Measurements from ENCODE around the gene FGR. TPM values are rescaled to one million over a fixed set of nuclear protein-coding genes. Genes with fewer than 3 reads are reported as not detected.
"Not testable (repeated sequence)": the region's sequence is repeated elsewhere in the genome, so short reads cannot be mapped to it uniquely, and the experiment has no call there.

FGR gene
- under 1 TPM; 0.30 to 0.35 TPM for total RNA-seq

DNA sequence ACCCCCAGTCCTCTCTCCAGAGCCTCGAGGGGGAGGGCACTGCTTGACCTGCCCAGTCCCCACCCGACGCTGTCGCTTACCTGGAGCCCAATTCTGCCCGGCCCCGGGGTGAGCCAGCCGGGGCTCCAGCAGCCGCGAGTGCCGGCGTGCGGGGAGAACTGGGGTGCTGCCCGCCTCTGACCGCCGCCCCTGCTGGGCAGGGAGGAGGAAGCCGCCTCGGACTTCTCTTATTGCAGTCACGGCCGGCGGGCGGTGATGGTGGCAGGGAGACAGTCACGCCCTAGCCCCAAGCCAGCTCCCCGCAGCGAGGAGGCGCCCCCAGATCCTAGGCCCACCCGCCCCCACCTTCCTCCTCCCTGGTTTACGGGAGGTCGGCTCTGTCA lies at the start of gene FGR:
TSS of gene FGR (minus strand) at position 201 of the 383 bp plus-strand sequence. CDS start 11,269 bp downstream, outside the sequence.
- peak within 1 kb of the TSS; percentile 33 for H3K4me3 Mint-ChIP-seq
- no peaks in the 10 kb centered on the region for H3K27me3 Mint-ChIP-seq
- peaks cover 56% of the 10 kb centered on the region for H3K4me1 Mint-ChIP-seq
- H3K36me3 Mint-ChIP-seq, result no peaks in the 10 kb centered on the region
- no peak for DNase-seq
- H3K27ac Mint-ChIP-seq, result peak within 1 kb of the TSS; percentile 25
- no peaks in the 10 kb centered on the region for H3K9me3 Mint-ChIP-seq

DNA sequence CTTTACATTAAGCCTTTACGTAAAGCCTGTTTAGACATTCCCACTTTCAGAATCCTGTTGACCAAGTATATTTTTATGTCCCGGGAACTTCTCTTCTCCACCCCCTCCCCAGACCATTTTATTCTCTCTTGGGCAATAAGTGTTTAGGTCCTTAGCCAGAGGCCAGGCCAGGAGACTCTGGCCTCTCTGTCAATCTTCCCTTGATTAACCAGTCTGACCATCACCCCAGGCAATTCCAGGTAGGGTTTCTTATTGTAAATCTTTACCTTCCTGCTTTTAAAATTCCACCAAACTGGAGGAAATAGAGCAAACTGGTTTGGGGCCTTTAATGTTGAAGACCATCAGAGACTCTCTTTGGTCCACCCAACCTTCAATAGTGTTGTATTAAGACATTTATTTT lies 49.2 kb upstream of the FGR start:
- no peak for DNase-seq
- Mint-ChIP-seq H3K27me3 (no peaks in the 10 kb centered on the region), H3K4me3 (no peak overlapping the region), H3K9me3 (peaks cover 15% of the 10 kb centered on the region), H3K36me3 (peaks cover 3% of the 10 kb centered on the region), H3K4me1 (no peaks in the 10 kb centered on the region), H3K27ac (no peak overlapping the region)

DNA sequence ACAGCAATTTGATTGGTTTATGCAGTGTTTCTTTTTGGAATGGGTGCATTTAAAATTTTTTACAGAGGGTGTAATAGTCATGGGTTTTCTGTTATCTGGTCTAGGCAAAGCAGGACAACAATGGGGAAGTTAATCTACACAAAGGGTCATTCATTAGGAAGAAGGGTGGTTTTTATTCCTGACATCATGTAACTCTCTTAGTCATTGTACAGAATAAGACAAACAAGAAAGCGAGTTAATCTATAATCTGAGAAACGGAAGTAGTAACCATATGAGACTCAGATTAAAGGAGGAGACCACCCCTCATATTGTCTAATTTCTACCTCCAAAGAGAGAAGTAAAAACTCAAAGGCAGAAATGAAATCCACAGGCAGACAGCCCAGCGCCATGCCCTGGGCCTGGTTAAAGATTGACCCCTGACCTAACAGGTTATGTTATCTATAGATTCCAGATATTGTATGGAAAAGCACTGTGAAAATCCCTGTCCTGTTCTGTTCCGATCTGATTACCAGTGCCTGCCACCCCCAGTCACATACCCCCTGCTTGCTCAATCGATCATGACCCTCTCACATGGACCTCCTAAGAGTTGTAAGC lies 47.5 kb upstream of the FGR start:
- DNase-seq, result no peak
- H3K4me3 Mint-ChIP-seq, result no peak overlapping the region
- no peaks in the 10 kb centered on the region for H3K27me3 Mint-ChIP-seq
- H3K4me1 Mint-ChIP-seq, result no peaks in the 10 kb centered on the region
- no peak overlapping the region for H3K27ac Mint-ChIP-seq
- H3K36me3 Mint-ChIP-seq, result peaks cover 3% of the 10 kb centered on the region
- peaks cover 15% of the 10 kb centered on the region for H3K9me3 Mint-ChIP-seq

DNA sequence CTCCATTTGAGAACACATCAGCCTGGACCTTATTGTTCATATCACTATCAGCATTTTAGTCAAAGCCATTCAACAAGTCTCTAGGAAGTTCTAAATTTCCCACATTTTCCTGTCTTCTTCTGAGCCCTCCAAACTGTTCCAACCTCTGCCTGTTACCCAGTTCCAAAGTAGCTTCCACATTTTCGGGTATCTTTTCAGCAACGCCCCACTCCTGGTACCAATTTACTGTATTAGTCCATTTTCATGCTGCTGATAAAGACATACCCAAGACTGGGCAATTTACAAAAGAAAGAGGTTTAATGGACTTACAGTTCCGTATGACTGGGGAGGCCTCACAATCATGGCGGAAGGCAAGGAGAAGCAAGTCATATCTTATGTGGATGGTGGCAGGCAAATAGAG lies 46.6 kb upstream of the FGR start:
- not testable (repeated sequence) for H3K27ac Mint-ChIP-seq, H3K4me1 Mint-ChIP-seq, H3K27me3 Mint-ChIP-seq, DNase-seq, H3K4me3 Mint-ChIP-seq, H3K36me3 Mint-ChIP-seq
- H3K9me3 Mint-ChIP-seq, result peaks cover 15% of the 10 kb centered on the region

DNA sequence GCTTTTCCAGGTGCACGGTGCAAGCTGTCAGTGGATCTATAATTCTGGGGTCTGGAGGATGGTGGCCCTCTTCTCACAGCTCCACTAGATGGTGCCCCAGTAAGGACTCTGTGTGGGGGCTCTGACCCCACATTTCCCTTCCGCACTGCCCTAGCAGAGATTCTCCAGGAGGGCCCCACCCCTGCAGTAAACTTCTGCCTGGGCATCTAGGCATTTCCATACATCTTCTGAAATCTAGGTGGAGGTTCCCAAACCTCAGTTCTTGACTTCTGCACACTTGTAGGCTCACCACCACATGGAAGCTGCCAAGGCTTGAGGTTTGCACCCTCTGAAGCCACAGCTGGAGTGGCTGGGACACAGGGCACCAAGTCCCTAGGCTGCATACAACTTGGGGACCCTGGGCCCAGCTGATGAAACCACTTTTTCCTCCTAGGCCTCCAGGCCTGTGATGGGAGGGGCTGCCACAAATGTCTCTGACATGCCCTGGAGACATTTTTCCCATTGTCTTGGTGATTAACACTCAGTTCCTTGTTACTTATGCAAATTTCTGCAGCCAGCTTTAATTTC lies 45.3 kb upstream of the FGR start:
- not testable (repeated sequence) for H3K4me3 Mint-ChIP-seq, H3K4me1 Mint-ChIP-seq, H3K27me3 Mint-ChIP-seq, H3K36me3 Mint-ChIP-seq, H3K27ac Mint-ChIP-seq, DNase-seq
- peaks cover 15% of the 10 kb centered on the region for H3K9me3 Mint-ChIP-seq

DNA sequence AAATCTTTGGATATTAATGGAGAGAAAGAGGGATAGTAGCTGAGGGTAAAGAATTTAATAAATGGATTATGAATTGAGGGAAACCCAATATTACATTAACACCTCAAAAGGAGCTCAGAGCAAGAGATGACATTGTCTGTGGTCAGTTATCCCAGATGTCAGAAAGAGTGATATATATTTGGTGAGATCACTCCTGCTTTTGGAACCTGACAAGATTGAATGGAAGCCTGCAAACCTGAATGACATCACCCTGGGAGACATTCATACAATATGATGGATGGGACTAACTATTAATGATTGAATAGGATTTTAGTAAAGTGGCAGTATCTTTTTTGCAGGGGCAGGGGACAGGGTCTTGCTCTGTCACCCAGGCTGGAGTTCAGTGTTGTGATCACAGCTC lies 43.8 kb upstream of the FGR start:
- DNase-seq, result no peak
- Mint-ChIP-seq H3K27ac (no peak overlapping the region), H3K4me1 (no peaks in the 10 kb centered on the region), H3K27me3 (no peaks in the 10 kb centered on the region), H3K4me3 (no peak overlapping the region), H3K36me3 (peaks cover 3% of the 10 kb centered on the region), H3K9me3 (peaks cover 15% of the 10 kb centered on the region)

DNA sequence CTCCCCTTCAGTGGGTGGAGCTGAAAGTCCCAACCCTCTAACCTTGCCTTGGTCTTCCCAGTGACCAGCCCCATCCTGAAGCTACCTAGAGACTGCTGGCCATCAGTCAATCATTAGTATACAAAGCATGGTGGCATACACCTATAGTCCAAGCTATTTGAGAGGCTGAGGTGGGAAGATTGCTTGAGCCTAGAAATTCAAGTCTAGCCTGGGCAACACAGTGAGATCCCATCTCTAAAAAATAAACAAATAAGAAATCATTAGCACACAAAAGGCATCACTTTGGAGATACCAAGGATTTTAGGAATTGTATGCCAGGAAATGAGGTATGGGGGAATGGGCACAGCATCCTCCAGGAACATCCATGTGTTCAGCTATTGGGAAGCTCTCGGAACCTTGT lies 41.4 kb upstream of the FGR start:
- no peaks in the 10 kb centered on the region for H3K27me3 Mint-ChIP-seq
- H3K27ac Mint-ChIP-seq, result no peak overlapping the region
- DNase-seq, result no peak
- H3K36me3 Mint-ChIP-seq, result peaks cover 3% of the 10 kb centered on the region
- H3K4me1 Mint-ChIP-seq, result peaks cover 11% of the 10 kb centered on the region
- H3K4me3 Mint-ChIP-seq, result no peak overlapping the region
- peaks cover 9% of the 10 kb centered on the region for H3K9me3 Mint-ChIP-seq

DNA sequence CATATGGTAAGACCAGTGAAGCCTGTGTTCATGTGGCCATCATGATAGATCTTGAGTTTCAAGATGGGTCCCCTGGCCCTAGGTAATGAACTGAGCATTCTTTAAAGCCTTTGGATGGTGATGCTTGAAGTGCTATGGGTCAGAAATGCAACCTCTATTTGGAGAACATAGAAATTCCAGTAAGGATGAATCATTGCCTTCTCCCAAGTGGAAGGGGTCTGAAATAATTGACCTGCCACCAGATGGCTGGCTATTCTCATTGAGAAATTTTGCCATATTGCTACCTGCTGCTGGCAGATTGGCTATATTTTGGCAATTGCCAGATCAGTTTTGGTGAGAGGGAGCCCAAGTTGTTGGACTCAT lies 37.7 kb upstream of the FGR start:
- peaks cover 33% of the 10 kb centered on the region for H3K4me1 Mint-ChIP-seq
- no peak for DNase-seq
- peak overlapping the region; percentile 92 for H3K4me3 Mint-ChIP-seq
- no peaks in the 10 kb centered on the region for H3K27me3 Mint-ChIP-seq
- peaks cover 4% of the 10 kb centered on the region for H3K36me3 Mint-ChIP-seq
- no peaks in the 10 kb centered on the region for H3K9me3 Mint-ChIP-seq
- peak overlapping the region; percentile 92 for H3K27ac Mint-ChIP-seq

DNA sequence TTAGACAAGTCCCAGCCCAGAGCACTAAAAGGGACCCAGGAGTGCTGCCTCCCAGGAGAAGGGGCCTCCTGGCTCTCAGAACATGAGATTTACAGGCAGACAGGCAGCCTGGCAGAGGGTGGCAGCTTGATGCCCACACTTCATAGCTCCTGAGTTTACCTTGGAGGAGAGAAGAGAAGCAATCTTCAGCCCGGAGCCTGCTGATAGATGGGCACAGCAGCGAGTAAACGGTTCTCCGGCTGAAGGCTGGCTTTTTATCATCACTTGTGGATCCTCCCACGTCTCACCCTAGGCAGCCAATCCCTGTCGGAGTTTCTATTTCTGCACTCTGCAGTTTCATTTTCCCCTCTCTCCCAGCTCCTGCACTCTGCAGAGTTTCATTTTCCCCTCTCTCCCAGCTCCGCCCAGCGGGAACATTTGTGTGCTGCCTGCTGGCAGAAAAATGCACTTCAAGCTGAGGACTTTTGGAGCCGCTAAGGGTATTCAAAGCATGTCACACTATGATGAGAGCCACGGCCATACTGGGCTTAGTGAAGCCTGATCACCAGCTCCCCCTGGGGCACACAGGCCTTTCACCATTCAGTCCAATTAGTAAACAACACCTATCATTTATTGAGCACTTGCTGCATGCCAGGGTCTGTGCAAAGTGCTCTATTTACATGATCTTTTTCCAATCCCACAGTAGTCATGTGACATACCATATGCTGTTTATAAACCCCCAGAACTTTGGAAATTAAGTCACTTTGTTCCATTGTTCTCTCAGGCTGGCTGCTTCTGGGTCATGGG lies 37.2 kb upstream of the FGR start, which contains the start of gene IFI6:
TSS of gene IFI6 (minus strand) at position 229 of the 786 bp plus-strand sequence. CDS start 2,878 bp downstream, outside the sequence.
- H3K27ac Mint-ChIP-seq, result peak within 1 kb of the TSS; percentile 92
- H3K36me3 Mint-ChIP-seq, result peaks cover 4% of the 10 kb centered on the region
- H3K4me3 Mint-ChIP-seq, result peak within 1 kb of the TSS; percentile 92
- DNase-seq, result peak; percentile 81
- no peaks in the 10 kb centered on the region for H3K27me3 Mint-ChIP-seq
- H3K4me1 Mint-ChIP-seq, result peaks cover 33% of the 10 kb centered on the region
- no peaks in the 10 kb centered on the region for H3K9me3 Mint-ChIP-seq

DNA sequence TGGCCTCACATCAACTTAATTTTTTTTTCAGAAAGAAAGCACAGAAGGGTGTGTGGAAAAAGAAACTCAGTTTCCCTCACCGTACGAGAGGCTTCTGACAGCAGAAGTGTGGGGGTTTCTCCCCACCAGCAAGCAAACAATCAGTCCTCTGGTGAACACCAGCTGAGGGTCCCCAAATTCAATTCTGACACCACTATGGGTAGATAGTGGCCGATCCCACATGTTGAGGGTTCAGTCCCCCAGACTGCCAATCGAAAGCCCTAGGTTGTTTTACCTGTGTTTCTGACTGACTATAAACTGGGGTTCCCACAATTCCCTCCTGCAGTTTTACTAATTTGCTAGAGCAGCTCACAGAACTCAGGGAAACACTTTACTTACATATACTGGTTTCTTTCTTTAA lies 34.9 kb upstream of the FGR start:
- Mint-ChIP-seq H3K9me3 (no peaks in the 10 kb centered on the region), H3K36me3 (peaks cover 8% of the 10 kb centered on the region), H3K4me1 (peaks cover 37% of the 10 kb centered on the region), H3K27me3 (no peaks in the 10 kb centered on the region), H3K4me3 (peak overlapping the region; percentile 92), H3K27ac (no peak overlapping the region)
- no peak for DNase-seq

DNA sequence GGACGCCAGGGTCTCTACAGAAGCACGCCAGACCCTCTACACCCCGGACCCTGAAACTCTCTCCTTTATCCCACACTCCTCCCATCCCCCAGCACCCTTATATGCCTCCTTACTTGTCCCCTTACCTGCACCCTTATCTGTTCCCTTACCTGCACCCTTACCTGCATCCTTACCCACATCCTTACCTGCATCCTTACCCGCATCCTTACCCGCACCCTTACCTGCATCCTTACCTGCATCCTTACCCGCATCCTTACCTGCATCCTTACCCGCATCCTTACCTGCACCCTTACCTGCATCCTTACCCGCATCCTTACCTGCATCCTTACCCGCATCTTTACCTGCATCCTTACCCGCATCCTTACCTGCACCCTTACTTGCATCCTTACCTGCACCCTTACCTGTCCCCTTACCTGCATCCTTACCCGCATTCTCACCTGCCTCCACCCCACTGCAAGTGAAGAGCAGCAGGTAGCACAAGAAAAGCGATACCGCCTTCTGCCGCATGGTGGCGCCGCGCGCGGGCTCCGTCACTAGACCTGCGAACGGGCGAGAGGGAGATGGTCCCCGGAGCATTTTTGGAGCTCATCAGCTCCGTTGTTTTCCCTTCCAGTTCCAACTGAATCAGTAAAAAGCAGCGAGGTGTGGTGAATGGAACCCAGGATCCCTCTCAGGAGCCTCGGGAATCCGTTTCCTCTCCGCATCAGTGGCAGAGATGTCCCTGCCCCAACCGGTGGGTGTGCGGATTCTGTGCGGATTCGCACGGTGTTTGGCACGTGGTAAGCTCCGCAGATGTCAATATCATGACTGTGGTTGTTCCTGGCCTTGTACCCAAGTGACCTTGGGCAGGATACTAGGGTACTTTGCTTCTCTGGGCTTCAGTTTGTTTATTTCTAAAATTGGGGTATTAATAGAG lies 34.1 kb upstream of the FGR start:
- Mint-ChIP-seq H3K27ac (peak overlapping the region; percentile 77), H3K9me3 (no peaks in the 10 kb centered on the region), H3K36me3 (peaks cover 8% of the 10 kb centered on the region), H3K27me3 (no peaks in the 10 kb centered on the region), H3K4me1 (peaks cover 37% of the 10 kb centered on the region), H3K4me3 (peak overlapping the region; percentile 92)
- peak; percentile 82 for DNase-seq

DNA sequence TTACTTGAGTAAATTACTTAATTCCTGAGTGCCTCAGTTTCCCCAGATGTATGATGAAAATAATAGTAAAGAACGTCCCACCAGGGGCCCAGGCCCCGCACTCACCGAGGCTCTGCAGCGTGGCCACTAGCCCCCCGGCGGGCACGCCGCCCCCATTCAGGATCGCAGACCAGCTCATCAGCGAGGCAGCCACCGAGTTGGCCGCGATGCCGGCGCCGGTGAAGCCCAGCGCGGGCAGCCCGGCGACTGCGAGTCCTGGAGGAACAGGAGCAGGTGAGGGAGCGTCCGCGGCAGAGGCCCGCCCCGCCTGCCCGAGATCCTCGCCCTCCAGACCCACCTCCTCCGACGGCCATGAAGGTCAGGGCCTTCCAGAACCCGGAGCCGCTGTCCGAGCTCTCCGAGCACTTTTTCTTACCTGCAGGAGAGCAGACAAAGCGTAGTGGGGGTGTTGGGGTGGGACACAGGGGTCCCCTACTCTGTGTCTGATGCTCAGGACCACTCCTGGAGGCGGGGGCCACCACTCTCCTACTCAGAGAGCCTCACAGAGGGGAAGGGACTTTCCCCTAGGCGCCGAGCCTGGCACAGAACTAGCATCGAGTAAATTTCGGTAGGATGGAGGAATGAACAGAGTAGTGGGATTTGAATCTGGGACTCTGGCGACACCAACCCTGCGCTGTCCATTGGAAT lies 33.3 kb upstream of the FGR start:
- H3K27me3 Mint-ChIP-seq, result no peaks in the 10 kb centered on the region
- no peak overlapping the region for H3K4me3 Mint-ChIP-seq
- no peaks in the 10 kb centered on the region for H3K9me3 Mint-ChIP-seq
- peaks cover 39% of the 10 kb centered on the region for H3K4me1 Mint-ChIP-seq
- peaks cover 8% of the 10 kb centered on the region for H3K36me3 Mint-ChIP-seq
- no peak for DNase-seq
- H3K27ac Mint-ChIP-seq, result no peak overlapping the region

DNA sequence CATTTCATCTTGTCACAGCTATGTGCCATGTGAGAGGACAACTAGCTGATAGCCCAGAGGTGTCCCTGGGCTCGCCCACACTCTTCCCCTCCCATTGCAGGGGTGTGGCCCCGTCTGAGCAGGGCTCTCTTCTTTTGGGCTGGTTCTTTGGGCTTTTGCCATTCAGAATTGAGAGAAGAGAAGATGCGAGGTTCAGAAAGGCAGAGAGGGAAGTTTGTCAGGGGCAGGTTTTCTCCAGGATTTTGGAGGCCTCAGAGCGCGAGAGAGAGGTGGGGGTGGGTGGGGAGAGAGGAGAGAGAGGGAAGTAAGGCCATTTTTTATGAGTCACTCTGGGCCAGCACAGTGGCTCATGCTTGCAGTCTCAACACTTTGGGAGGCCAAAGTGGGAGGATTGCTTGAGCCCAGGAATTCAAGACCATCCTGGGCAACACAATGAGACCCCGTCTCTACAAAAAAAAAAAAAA lies 31.8 kb upstream of the FGR start:
- H3K27me3 Mint-ChIP-seq, result no peaks in the 10 kb centered on the region
- H3K9me3 Mint-ChIP-seq, result no peaks in the 10 kb centered on the region
- no peak overlapping the region for H3K27ac Mint-ChIP-seq
- no peak overlapping the region for H3K4me3 Mint-ChIP-seq
- H3K36me3 Mint-ChIP-seq, result peaks cover 6% of the 10 kb centered on the region
- DNase-seq, result no peak
- peaks cover 43% of the 10 kb centered on the region for H3K4me1 Mint-ChIP-seq

DNA sequence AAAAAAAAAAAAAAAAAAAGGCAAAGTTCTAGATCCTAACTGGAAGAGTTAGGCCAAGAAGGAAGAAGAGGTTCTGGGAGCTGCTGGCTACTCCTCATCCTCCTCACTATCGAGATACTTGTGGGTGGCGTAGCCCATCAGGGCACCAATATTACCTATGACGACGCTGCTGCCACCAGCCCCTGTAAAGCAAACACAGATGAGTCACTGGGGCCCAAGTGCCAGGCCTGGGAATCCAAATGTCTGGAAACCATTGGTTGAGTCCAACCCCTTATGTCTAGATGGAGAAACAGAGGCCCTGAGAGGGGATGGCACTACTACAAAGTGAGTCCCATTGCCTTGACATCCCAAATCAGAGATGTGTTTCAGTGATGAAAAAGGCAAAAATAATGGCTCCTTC lies 31.3 kb upstream of the FGR start:
- Mint-ChIP-seq H3K36me3 (peaks cover 5% of the 10 kb centered on the region), H3K4me3 (no peak overlapping the region), H3K4me1 (peaks cover 43% of the 10 kb centered on the region), H3K27me3 (no peaks in the 10 kb centered on the region), H3K27ac (no peak overlapping the region), H3K9me3 (no peaks in the 10 kb centered on the region)
- DNase-seq, result no peak

Data from activated naive CD8-positive, alpha-beta T cell treated with anti-CD3 and anti-CD28 coated beads for 36 hours (primary cell).